HG02852 (cell line): Measurements from ENCODE around the gene GPR55.
"Not testable (repeated sequence)": the region's sequence is repeated elsewhere in the genome, so short reads cannot be mapped to it uniquely, and the experiment has no call there.

Experiments
- ATAC-seq: cut with Tn5 transposase; IDR thresholded peaks from one replicate; pipeline ENCODE4 v1.9.1; 2021; ENCODE audit warnings: mild to moderate bottlenecking, moderate library complexity; ENCODE audit not compliant: unreplicated experiment

GPR55 gene

GRCh38 chr2:230936243-230936642 is 11.2 kb upstream of the GPR55 start:
- ATAC-seq: not testable (repeated sequence)

GRCh38 chr2:230935130-230935430 is 10.0 kb upstream of the GPR55 start:
- ATAC-seq: no peak

- ATAC-seq: no peak
These were observed 9.4 kb upstream of the GPR55 start for GRCh38 chr2:230934231-230935129.

- ATAC-seq: no peak
These were observed 8.6 kb upstream of the GPR55 start for GRCh38 chr2:230933521-230934180.

GRCh38 chr2:230932556-230933511 is 7.8 kb upstream of the GPR55 start:
- no peak for ATAC-seq

GRCh38 chr2:230931556-230932231 is 6.7 kb upstream of the GPR55 start:
- ATAC-seq: no peak

- no peak for ATAC-seq
These were observed 6.0 kb upstream of the GPR55 start for GRCh38 chr2:230930928-230931555.

GRCh38 chr2:230930149-230930780 is 5.2 kb upstream of the GPR55 start:
- ATAC-seq: no peak

GRCh38 chr2:230929381-230930148 is 4.5 kb upstream of the GPR55 start:
- ATAC-seq: no peak

GRCh38 chr2:230928701-230929380 is 3.8 kb upstream of the GPR55 start:
- ATAC-seq: no peak

GRCh38 chr2:230927711-230928341 is 2.8 kb upstream of the GPR55 start:
- no peak for ATAC-seq

GRCh38 chr2:230925879-230926765 is 1.1 kb upstream of the GPR55 start:
- ATAC-seq: peak; percentile 44

GRCh38 chr2:230925443-230925878 is 419 bp upstream of the GPR55 start:
- peak; percentile 18 for ATAC-seq

- ATAC-seq: peak; percentile 0
These were observed 961 bp downstream of the GPR55 start for GRCh38 chr2:230924092-230924469.

GRCh38 chr2:230922951-230923717 is 1.9 kb downstream of the GPR55 start:
- no peak for ATAC-seq
